Endothelial cell of umbilical vein (primary cell): ENCODE measurements around the gene HOXA2. TPM values are rescaled to one million over a fixed set of nuclear protein-coding genes. Genes with fewer than 3 reads are reported as not detected.
A peak's percentile ranks its signal among the peaks of the same experiment; 100 is the strongest.

Experiments used
- BruUV-seq: library from RNA; stranded (reverse); fragments of 400-500 nt; replicated peaks from 2 replicates; lab custom pipeline; 2021; lab: Mats Ljungman, UMichigan
- CTCF ChIA-PET: fragments of 300-600, 350-600 bp; sonication (Branson Sonifier 250); formaldehyde crosslinking; loops from one replicate; lab custom pipeline; 2021; ENCODE audit warnings: antibody characterized with exemption, inconsistent platforms; lab: Charles Lee
- POLR2A ChIA-PET: fragments of 300-600, 350-600 bp; sonication (Branson Sonifier 250); formaldehyde crosslinking; loops from one replicate; lab custom pipeline; 2021; ENCODE audit warnings: antibody characterized with exemption, inconsistent platforms; lab: Charles Lee
- DNase-seq: peaks from one replicate; pipeline ENCODE4 v3.0.0-alpha.2; 2011; ENCODE audit warnings: low read depth, low spot score
- FAIRE-seq: peaks from 2 replicates; lab custom pipeline; 2011; peaks lifted over from hg19 to GRCh38; lab: Jason Lieb, UNC
- H2AFZ ChIP-seq: 2 replicates; pipeline ENCODE4 v1.6.0; 2012; ENCODE audit warnings: low read depth, low read length, control low read depth, inconsistent platforms
- H3K27ac ChIP-seq: 2 replicates; pipeline ENCODE4 v1.5.1; 2011; ENCODE audit warnings: low read depth, mild to moderate bottlenecking, control low read depth, low read length, moderate library complexity; ENCODE audit not compliant: insufficient read depth
- H3K27me3 ChIP-seq, 2 experiments: 2 replicates each; pipeline versions ENCODE4 v1.6.0 to v1.6.1; 2011; ENCODE audit warnings: low read length in 2 of 2, mixed read lengths in 1 of 2; ENCODE audit not compliant: control insufficient read depth in 2 of 2, insufficient read depth in 2 of 2
- H3K36me3 ChIP-seq, 2 experiments: 2 replicates in 1 of 2; 3 replicates in 1 of 2; pipeline ENCODE4 v1.5.1; 2011; ENCODE audit warnings: low read length in 2 of 2, mild to moderate bottlenecking in 1 of 2, moderate library complexity in 1 of 2; ENCODE audit not compliant: control insufficient read depth in 2 of 2, insufficient read depth in 2 of 2; ENCODE audit errors: extremely low read depth in 1 of 2
- H3K4me1 ChIP-seq: 3 replicates; pipeline ENCODE4 v1.5.1; 2011; ENCODE audit warnings: mild to moderate bottlenecking, low read length; ENCODE audit not compliant: control insufficient read depth, insufficient read depth; ENCODE audit errors: extremely low read depth
- H3K4me2 ChIP-seq: 2 replicates; pipeline ENCODE4 v1.6.1; 2011; ENCODE audit warnings: low read length, control low read depth, mixed read lengths; ENCODE audit not compliant: insufficient read depth
- H3K4me3 ChIP-seq, 3 experiments: fragments of 200-600 bp in 1 of 3; sonication (generic), shearing (Covaris generic) in 1 of 3; replicated peaks in 1 of 3; 2 replicates each; pipeline ENCODE4 v1.5.1; 2011 to 2016; ENCODE audit warnings: control low read depth in 3 of 3, low read length in 3 of 3, mild to moderate bottlenecking in 2 of 3, inconsistent platforms in 1 of 3, low read depth in 1 of 3, moderate library complexity in 1 of 3; ENCODE audit not compliant: insufficient read depth in 1 of 3
- H3K79me2 ChIP-seq: 2 replicates; pipeline ENCODE4 v1.6.0; 2012; ENCODE audit warnings: low read length, inconsistent platforms; ENCODE audit not compliant: control insufficient read depth, insufficient read depth
- H3K9ac ChIP-seq: replicated peaks from 2 replicates; pipeline ENCODE3; 2011; ENCODE audit warnings: low read length, control low read depth; ENCODE audit not compliant: insufficient read depth; ENCODE audit errors: extremely low read depth
- H3K9me1 ChIP-seq: replicated peaks from 3 replicates; pipeline ENCODE4 v1.6.0; 2011; ENCODE audit warnings: mild to moderate bottlenecking, low read length; ENCODE audit not compliant: control insufficient read depth, insufficient read depth; ENCODE audit errors: extremely low read depth
- H3K9me3 ChIP-seq: replicated peaks from 2 replicates; pipeline ENCODE4 v1.5.1; 2012; ENCODE audit warnings: low read length, inconsistent platforms; ENCODE audit not compliant: control insufficient read depth, insufficient read depth
- H4K20me1 ChIP-seq: replicated peaks from 2 replicates; pipeline ENCODE3; 2011; ENCODE audit warnings: mild to moderate bottlenecking, low read length; ENCODE audit not compliant: control insufficient read depth, insufficient read depth; ENCODE audit errors: extremely low read depth
- EZH2 ChIP-seq: IDR thresholded peaks from 2 replicates; pipeline ENCODE4 v1.6.1; 2012; ENCODE audit warnings: borderline replicate concordance, low read depth, mild to moderate bottlenecking, moderate library complexity, low read length, inconsistent platforms; ENCODE audit not compliant: severe bottlenecking
- FOS ChIP-seq: IDR thresholded peaks from 2 replicates; pipeline ENCODE4 v1.6.1; 2011; ENCODE audit warnings: mild to moderate bottlenecking, low read length, moderate library complexity, borderline replicate concordance; ENCODE audit not compliant: insufficient read depth
- GATA2 ChIP-seq: IDR thresholded peaks from 2 replicates; pipeline ENCODE4 v1.7.0; 2011; ENCODE audit warnings: low read depth, mild to moderate bottlenecking, moderate library complexity, mixed read lengths, low read length; ENCODE audit not compliant: insufficient read length, insufficient read depth
- JUN ChIP-seq: IDR thresholded peaks from 2 replicates; pipeline ENCODE4 v1.6.1; 2011; ENCODE audit warnings: borderline replicate concordance, low read depth; ENCODE audit not compliant: insufficient read length, insufficient read depth
- MYC ChIP-seq: IDR thresholded peaks from one replicate; pipeline ENCODE4 v1.6.1; 2011; ENCODE audit warnings: mild to moderate bottlenecking, low read depth, low read length
- POLR2A ChIP-seq: IDR thresholded peaks from 2 replicates; pipeline ENCODE4 v1.6.1; 2012; ENCODE audit warnings: low read depth, mild to moderate bottlenecking, control low read depth, low read length
- POLR2AphosphoS5 ChIP-seq: IDR thresholded peaks from 2 replicates; pipeline ENCODE4 v1.6.1; 2012; ENCODE audit warnings: low read depth, mild to moderate bottlenecking, control low read depth, low read length, moderate library complexity; ENCODE audit not compliant: insufficient read depth
- dilution Hi-C: fragments of 300-500 bp; cut with MboI; formaldehyde crosslinking; loops from one replicate; pipeline ENCODE4 v1.15.0; 2019; ENCODE audit warnings: low sequenced_read_pairs; ENCODE audit not compliant: extremely low pct_ligation_motif_present
- intact Hi-C: fragments of 100-400 bp; cut with micrococcal nuclease; formaldehyde crosslinking; loops from one replicate; pipeline ENCODE4 v1.10.0; 2022
- polyA plus RNA-seq, 4 experiments: library from polyadenylated mRNA; depleted of rRNA in 3 of 4; stranded (reverse) in 3 of 4; unstranded in 1 of 4; fragments of >200 nt; gene quantifications; 2 replicates each; pipeline versions ENCODE4 v1.2.1 to v1.2.3, GENCODE V29; 2011 to 2012; ENCODE audit warnings: missing spikeins in 1 of 4
- total RNA-seq: library from RNA; stranded (reverse); gene quantifications from 2 replicates; pipeline ENCODE4 v1.2.3, GENCODE V29; 2021
- TF ChIP-seq, protein P1 (sequence below): IDR thresholded peaks from 2 replicates; pipeline ENCODE4 v1.6.1; 2011; ENCODE audit not compliant: insufficient read depth, insufficient read length
- TF ChIP-seq, protein P2 (sequence below), 2 donors: IDR thresholded peaks; 1 replicate in 1 of 2; 2 replicates in 1 of 2; pipeline ENCODE4 v1.5.1; 2011; ENCODE audit warnings: low read length in 2 of 2, mild to moderate bottlenecking in 2 of 2, moderate library complexity in 2 of 2, control low read depth in 1 of 2, inconsistent platforms in 1 of 2, low read depth in 1 of 2; ENCODE audit not compliant: insufficient read depth in 1 of 2; ENCODE audit errors: extremely low read depth in 1 of 2

The HOXA2 gene
- total and polyA plus RNA-seq, 2 donors (not counting 3 experiments of a cell fraction or from before 2014, with no cell fraction given) = 1.6 to 2.3 TPM

DNA sequence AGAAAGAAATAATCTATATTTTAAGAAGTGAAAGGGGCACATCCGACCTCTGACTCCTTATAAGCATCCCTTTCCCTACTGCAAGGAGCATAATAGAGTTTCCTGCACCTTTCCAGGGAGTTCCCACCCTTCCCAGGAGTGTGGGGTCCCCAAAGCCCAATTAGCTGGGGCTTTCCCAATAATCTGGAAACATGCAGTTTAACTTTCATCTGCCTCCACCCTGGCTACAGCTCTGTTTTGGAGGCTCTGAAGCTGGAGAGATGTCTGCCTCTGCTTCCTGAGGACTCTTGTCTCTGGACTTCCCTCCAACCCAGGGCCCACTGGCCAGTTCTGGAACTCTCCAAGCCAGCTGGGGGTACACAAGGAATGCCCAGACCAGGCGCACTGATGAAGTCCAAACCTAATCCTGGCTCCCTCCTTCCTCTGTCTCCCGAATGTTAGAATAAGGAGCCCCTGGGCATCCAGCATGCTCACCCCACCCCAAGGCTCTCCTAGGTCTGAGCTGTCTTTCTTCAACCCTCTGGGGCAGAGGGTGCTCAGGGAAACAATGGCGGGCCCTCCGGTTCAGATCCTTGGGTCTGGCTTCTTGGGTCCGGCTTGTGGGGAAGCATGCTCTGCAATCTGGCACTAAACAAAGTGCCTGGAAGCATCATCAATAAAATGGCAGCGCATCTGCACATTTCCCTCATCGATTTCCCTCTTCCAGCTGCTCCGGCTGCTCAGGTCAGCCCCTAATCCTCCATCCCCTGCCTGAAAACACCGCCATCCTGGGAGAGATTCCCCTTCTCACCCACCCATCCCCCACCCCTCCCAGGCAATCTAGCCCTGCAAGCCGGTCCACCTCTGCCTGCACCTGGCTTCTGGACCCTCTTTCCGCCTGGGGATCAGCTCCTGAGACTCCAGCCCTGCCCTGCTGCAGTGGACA, 14.7 kb upstream of the HOXA2 start:
- peaks cover 76% of the 10 kb centered on the region for H3K4me1 ChIP-seq
- peaks cover 90% of the 10 kb centered on the region for H3K79me2 ChIP-seq
- intact Hi-C loops = loop anchor here (10.0 kb wide), 1 partner anchor 962 kb away; the partner anchor contains the start of gene NFE2L3
- peak overlapping the region; percentile 50 to 91 (median 91) for H3K4me3 ChIP-seq
- H3K9me3 ChIP-seq = no peaks in the 10 kb centered on the region
- no peaks in the 10 kb centered on the region for H3K9me1 ChIP-seq
- peak overlapping the region; percentile 97 for H3K4me2 ChIP-seq
- BruUV-seq = no TSS peak
- ChIA-PET CTCF (interaction anchor here (0.9 to 9.1 kb wide), 12 partner anchors 9 to 434 kb away, joined by 3 to 70 read pairs (median 5); partner anchors contain the start of genes HOXA1 and HOXA5), POLR2A (interaction anchor here (0.7 to 1.9 kb wide), 10 partner anchors 8 to 744 kb away, joined by 3 to 5 read pairs (median 3); partner anchors contain the start of gene HOXA5)
- peak; percentile 60 for DNase-seq
- H3K27me3 ChIP-seq = no peaks in the 10 kb centered on the region
- no peak for TF ChIP-seq GATA2
- no peak for TF ChIP-seq EZH2
- TF ChIP-seq POLR2A = no peak
- no peak for TF ChIP-seq POLR2AphosphoS5
- no peak for TF ChIP-seq JUN
- TF ChIP-seq, protein P1, sequence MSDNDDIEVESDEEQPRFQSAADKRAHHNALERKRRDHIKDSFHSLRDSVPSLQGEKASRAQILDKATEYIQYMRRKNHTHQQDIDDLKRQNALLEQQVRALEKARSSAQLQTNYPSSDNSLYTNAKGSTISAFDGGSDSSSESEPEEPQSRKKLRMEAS = no peak
- TF ChIP-seq, protein P2, sequence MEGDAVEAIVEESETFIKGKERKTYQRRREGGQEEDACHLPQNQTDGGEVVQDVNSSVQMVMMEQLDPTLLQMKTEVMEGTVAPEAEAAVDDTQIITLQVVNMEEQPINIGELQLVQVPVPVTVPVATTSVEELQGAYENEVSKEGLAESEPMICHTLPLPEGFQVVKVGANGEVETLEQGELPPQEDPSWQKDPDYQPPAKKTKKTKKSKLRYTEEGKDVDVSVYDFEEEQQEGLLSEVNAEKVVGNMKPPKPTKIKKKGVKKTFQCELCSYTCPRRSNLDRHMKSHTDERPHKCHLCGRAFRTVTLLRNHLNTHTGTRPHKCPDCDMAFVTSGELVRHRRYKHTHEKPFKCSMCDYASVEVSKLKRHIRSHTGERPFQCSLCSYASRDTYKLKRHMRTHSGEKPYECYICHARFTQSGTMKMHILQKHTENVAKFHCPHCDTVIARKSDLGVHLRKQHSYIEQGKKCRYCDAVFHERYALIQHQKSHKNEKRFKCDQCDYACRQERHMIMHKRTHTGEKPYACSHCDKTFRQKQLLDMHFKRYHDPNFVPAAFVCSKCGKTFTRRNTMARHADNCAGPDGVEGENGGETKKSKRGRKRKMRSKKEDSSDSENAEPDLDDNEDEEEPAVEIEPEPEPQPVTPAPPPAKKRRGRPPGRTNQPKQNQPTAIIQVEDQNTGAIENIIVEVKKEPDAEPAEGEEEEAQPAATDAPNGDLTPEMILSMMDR (IDR thresholded peaks at IDR 0.05; ENCODE audit: extremely low read depth in 1 of 2, insufficient read depth in 1 of 2, low read depth in 1 of 2, low read length in 2 of 2) = no peak
- TF ChIP-seq MYC = no peak
- TF ChIP-seq FOS = no peak
- no peaks in the 10 kb centered on the region for H4K20me1 ChIP-seq
- no peak overlapping the region for H2AFZ ChIP-seq
- dilution Hi-C loops = no loop called here
- no peak for FAIRE-seq
- peak overlapping the region; percentile 97 for H3K9ac ChIP-seq
- no peaks in the 10 kb centered on the region for H3K36me3 ChIP-seq
- peak overlapping the region; percentile 96 for H3K27ac ChIP-seq
